Stimulated activated CD4-positive, alpha-beta T cell treated with anti-CD3 and anti-CD28 coated beads, Interleukin-2, amount 100 ng/mL, for 4 hours (primary cell): Measurements from ENCODE around the gene SLC6A12.
"Not testable (repeated sequence)": the region's sequence is repeated elsewhere in the genome, so short reads cannot be mapped to it uniquely, and the experiment has no call there.

ENCODE experiments used
- DNase-seq: peaks from one replicate; pipeline ENCODE4 v3.0.0-alpha.2; 2020; ENCODE audit warnings: low read depth

The SLC6A12 gene

DNA sequence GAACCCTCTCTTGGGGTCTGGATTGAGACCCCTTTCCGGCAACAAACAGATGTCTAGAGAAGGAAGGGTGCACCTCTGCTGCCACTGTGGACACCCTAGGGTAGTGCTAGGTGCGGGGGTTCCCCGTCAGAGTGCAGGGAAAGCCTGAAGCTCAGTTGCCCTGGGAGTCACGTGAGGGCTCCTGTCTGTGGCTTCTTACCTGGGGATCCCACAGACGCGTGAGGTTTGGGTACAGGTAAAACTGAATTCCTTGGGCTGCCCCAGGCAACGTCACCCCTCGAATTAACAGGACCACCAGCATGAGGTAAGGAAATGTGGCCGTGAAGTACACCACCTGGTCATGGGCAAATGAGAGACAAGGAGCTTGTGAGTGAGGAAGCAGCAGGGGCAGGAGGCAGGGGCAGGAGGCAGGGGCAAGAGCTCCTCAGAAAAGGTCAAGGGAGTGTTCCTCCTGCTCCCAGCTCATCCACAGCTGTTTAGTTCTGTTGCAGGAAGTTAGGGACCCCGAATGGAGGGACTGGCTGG is 21.0 kb upstream of the SLC6A12 start:
- DNase-seq, result no peak

DNA sequence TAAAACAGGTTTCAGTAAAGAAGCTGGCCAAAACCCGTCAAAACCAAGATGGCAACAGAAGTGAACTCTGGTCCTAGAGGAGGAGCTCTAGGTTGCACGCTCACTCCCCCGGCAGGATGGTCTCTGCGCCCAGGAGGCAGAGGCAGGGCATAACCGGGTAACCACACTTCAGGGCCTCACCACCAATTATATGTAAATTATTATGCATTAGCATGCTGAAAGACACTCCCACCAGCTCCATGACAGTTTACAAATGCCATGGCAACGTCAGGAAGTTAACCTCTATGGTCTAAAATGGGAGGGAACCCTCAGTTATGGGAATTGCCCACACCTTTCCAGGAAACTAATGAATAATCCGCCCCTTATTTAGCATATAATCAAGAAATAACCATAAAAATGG is 20.1 kb upstream of the SLC6A12 start:
- DNase-seq, result no peak

- no peak for DNase-seq
These were observed 19.6 kb upstream of the SLC6A12 start for GRCh38 chr12:233615-233968.

DNA sequence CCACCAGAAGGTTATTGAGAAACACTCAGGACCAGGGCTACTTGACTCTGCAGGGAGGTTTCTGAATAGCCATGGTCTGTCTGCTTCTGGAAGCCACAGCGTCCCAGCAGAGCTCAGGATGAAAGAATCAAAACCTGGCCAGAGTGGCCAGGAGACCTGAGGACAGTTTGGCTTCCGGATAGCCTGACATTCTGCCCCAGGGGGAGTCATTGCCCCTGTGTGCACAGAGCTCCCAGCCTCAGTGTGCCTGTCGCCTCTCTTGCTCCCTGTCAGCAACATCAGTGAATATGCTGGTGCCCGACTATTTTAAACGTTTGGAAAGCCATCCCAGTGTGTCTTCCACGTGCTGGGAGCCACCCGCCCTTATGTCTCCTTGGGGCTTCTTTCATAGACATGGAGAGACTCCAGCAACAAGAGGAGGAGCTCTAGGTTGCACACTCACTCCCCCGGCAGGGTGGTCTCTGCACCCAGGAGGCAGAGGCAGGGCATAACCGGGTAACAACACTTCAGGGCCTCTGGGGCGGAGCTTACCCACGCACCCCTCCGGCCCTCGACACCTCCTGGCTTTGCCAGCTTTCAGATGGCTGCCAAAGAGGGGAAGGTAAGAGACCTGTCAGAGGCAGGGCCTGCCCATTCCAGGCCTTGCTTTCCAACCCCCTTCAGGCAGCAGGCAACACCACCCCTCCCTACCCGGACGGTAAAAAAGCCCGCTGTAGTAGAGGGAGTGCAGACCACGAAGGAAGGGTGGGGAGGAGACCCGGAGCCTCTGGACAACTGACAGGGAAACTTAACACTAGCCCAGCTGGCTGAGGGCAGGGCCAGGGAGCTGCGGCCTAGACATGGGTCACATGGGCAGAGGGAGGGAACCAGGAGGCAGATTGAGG is 19.0 kb upstream of the SLC6A12 start:
- no peak for DNase-seq

DNA sequence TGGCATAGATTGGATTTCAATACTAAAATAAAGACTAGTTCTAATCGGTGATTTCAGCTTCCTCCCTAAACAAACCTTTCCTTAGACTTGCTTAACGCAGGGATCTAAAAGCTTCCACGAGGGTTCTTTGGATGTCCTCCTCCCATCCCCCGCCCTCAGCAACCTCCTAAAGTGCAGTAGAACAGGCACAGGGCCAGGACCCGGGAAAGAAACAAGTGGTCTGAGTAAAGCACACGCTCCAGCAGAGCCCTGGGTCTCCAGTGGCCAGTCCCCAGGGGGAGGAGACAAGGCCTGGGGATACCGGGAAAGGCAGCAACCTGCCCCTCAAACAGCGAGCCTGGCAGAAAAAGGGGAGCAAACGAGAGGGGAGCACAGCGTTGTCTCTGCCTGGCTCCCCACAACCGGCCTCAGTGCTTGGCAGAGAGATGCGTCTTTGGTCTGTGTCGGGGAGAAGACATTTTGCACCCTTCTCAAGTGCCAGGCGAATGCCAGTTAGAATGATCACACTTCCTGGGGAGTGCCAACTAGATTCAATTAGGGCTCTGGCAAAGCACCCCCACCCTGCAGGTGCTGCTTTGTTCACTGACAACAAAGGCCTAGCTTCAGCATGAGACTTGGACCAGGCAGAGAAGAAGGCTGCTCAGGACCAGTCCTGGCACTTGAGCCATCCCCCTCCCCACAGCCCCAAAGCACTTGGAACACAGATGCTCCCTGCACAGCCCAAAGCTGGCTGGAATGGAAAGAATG is 17.1 kb upstream of the SLC6A12 start:
- no peak for DNase-seq

GRCh38 chr12:229441-230191 is 15.7 kb upstream of the SLC6A12 start:
- no peak for DNase-seq

DNA sequence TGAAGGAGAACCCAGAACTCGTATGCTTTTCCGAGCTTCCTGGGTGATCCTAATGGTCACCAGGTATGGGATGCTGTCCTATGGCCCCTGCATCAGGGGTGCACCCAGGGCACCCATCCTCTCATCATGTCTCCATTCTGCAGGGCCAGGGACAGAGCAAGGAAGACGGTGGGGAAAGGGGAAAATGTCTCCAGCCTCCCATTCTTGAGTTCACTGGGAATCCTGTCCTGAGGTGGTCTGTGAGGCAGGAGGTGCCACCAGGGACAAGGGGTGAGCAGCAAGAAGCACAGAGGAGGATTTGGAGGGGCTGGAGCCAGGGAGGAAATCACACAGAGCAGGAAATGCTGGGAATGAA is 14.9 kb upstream of the SLC6A12 start:
- DNase-seq, result no peak

DNA sequence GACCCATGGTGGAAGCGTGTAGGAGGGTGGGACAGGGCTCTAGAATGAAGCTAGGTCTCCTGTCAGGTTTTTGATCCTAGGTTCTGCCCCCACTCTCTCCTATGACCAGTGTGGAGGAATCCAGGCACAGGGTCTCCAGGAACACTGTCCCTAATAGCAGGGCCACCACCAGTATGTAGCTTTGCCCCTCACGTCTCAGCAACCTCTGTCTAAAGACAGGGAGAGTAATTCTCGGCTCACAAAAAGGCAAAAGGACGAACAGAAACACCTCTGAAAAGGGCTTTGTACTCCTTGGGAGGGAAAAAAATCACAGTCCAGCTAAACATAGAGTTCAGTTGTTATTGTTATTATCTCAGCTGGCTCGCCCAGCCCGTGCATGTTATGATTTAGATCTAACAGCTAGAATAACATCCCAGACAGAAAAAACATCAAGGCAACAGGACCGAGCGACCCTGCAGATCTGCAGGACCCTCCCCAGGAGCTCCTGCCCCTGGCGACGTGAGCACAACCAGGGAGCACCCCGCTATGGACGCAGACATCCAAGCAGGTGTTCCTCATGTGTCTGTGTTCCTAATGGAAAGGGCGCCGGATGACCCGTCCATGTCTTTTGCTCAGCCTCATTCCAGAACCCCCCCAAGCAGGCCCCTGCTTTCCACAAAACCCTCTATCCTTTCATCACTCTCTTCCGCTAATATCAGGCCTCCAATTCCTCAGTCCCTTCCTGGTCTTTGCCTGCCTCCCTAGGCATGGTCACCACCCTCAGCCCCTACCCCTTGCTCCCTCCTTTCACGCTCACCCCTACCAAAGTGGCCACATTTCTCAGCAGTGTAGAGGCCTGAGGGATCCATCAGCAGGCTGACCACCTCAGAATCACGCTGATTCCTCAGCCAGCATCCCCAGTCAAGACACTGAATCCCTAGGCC is 14.2 kb upstream of the SLC6A12 start:
- DNase-seq, result no peak

- no peak for DNase-seq
These were observed 13.4 kb upstream of the SLC6A12 start for GRCh38 chr12:227286-227915.

DNA sequence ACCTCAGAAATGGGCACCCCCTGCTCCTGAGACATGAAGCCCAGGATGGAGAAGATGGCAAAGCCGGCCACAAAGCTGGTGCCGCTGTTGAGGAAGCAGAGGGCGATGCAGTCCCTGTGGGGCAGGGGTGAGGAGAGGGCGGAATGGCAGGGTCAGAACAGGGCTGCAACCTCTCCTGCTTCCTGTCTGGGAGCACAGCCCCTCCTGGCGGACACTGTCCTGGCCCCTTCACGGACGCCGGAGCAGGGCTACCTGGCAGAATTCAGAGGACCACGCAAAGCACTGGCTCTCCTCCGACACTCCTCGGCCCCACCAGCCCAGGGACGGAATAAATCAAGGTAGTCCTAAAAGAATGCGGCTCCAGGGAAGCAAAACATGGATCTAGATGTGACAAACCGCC is 12.4 kb upstream of the SLC6A12 start:
- DNase-seq, result no peak

GRCh38 chr12:225012-225411 is 11.1 kb upstream of the SLC6A12 start:
- no peak for DNase-seq

DNA sequence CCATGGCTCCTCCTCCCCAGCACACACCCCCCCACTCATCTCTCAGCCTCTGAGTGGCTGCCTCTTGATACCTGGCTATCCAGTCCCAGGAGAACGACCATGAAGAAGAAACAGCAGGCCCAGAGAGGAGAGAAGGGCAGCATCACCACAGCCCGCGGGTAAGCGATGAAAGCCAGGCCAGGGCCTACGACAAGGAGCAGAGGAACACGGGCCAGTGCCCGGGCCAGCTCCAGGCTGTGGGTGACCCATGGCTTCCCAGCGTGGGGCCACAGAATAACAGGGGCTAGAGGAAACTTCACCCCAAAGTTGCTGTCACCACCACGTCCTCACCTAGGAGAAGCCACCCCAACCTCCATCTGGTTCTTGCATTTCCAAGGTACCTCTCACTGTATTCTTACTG is 10.4 kb upstream of the SLC6A12 start:
- no peak for DNase-seq

DNA sequence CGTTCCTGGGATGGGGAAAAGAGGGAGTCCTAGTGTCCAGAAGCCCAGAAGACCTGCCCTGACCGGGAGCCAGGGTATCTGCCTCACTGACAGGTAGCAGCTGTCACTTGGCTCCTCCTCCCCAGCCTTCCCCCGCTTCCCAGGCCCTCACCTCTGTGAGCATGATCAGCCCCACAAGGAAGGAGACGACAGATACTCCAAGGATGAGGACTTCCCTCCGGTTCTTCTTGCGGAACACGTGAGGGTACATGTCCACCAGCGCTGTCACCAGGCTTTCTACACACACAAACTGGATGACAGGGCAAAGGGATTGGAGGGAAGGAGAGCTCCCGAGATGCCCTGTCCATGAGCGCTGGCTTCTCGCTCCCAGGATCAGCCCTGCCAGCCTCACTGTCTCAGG is 9.9 kb upstream of the SLC6A12 start:
- no peak for DNase-seq

DNA sequence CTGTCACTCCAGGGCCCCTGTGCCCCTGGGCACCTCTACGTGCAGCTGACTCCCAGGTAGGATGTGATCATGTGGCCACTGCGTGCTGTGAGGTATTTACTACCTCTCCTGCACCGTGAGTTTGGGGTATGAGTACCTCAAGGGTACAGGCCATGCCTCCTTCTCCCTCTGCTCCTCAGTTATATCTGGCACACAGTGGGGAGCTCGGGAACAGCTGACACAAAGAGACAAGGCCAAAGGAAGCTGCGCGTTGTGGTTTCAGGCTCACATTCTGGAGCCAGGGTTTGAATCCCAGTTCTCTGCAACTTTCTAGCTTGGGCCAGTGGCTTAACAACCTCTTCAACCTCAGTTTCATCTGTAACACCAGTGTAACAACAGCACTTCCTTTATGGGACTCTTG is 7.8 kb upstream of the SLC6A12 start:
- no peak for DNase-seq

DNA sequence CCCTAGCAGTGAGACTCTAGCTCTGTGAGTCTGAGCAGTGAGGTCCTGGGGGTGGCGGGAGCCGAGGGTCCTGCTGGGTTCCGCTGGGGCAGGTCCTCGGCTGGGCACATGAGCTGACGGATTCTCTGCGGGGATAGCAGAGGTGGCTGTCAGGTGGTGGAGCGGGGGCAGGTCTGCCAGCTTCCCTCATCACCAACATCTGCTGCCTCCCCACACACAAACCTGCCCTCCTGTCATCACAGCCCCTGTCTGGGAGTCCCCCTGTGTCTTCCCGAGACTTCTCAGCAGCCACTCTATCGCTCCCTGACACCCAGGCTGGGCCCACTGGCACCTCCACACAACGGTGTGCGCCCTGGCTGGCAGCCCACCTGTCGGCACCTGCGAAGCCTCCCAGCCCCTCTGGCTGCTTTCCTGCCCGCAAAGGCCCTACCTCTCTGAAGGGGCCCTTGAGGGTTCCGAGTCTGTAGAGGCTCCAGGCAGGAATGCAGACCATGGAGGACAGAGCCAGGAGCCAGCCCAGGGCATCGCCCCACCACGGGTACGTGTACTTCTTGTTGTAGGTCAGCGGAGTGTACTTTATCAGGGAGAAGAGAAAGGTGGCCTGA is 7.1 kb upstream of the SLC6A12 start:
- DNase-seq, result no peak

DNA sequence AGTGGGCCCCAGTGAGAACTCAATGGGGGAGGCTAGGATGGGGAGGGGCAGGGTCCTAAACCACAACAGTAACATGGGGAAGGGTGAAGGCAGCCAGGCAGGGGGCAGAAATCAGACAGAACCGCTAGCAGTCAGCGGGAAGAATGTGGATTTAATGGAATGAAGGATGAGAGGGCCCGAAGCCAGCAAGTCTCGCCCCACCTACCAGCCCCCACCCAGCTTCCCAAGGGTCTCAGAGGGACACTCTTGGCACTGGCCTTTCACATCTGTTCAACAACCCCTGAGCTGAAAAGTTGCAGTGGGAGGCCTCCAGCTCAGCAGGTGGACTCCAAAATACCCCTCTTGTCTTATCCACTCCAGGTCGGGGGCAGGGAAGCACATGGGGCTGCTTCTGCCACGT is 6.5 kb upstream of the SLC6A12 start:
- DNase-seq, result no peak

- no peak for DNase-seq
These were observed 6.0 kb upstream of the SLC6A12 start for GRCh38 chr12:219891-220352.

- DNase-seq, result no peak
These were observed 5.0 kb upstream of the SLC6A12 start for GRCh38 chr12:218728-219590.

- no peak for DNase-seq
These were observed 4.3 kb upstream of the SLC6A12 start for GRCh38 chr12:218221-218620.

DNA sequence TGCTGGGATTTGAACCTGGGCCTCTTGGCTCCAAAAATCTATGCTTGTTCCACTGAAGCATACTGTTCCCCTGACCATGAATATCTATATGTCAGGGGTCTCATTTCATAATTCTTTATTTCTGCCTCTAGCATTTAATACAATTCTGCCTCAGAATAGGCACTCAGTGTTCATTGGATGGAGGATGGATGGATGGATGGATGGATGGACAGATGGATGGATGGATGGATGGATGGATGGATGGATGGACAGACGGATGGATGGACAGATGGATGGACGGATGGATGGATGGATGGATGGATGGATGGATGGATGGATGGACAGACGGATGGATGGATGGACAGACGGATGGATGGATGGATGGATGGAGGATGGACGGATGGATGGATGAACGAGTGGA is 3.1 kb upstream of the SLC6A12 start:
- DNase-seq, result not testable (repeated sequence)
